ENCODE results near the gene CAPZA2. TPM values are rescaled to one million over a fixed set of nuclear protein-coding genes. Genes with fewer than 3 reads are reported as not detected.

The CAPZA2 gene
- total and polyA plus RNA-seq, 9 of the 15 experiments (the other 6 are each of a cell fraction or from before 2014, with no cell fraction given): 67.0 to 524 (median 176) TPM

DNA sequence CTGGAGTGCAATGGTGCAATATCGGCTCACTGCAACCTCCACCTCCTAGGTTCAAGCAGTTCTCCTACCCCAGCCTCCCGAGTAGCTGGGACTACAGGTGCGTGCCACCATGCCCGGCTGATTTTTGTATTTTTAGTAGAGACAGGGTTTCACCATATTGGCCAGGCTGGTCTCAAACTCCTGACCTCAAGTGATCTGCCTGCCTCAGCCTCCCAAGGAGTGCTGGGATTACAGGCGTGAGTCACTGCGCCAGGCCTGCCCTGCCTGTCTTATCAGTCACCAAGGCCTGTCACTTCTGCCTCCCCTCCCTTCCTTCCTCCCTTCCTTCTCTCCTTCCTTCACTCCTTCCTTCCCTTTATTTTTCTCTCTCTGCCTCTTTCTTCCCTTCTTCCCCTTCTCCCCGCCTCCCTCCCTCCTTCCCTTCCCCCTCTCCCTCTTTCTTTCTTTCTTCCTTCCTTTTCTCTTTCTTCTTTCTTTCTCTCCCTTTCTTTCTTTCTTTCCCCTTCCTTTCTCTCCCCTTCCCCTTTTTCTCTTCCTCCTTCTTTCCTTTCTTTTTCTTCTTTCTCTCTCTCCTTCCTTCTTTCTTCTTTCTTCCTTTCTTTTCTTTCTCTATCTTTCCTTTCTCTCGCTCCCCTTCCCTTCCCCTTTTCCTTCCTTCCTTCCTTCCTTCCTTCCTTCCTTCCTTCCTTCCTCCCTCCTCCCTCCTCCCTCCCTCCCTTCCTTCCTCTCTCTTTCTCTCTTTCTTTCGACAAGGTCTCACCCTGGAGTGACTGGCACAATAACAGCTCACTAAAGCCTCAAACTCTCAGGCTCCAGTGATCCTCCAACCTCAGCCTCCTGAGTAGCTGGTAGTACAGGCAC is 87.8 kb downstream of the CAPZA2 start (continued):
- TF ChIP-seq, protein P1, sequence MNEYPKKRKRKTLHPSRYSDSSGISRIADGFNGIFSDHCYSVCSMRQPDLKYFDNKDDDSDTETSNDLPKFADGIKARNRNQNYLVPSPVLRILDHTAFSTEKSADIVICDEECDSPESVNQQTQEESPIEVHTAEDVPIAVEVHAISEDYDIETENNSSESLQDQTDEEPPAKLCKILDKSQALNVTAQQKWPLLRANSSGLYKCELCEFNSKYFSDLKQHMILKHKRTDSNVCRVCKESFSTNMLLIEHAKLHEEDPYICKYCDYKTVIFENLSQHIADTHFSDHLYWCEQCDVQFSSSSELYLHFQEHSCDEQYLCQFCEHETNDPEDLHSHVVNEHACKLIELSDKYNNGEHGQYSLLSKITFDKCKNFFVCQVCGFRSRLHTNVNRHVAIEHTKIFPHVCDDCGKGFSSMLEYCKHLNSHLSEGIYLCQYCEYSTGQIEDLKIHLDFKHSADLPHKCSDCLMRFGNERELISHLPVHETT (CRISPR knock-in tag; conservative IDR thresholded peaks at IDR 0.05 in 1 of 2, IDR thresholded peaks at IDR 0.05 in 1 of 2): no peak; a peak in 1 of 4 replicates
- TF ChIP-seq, protein P2, sequence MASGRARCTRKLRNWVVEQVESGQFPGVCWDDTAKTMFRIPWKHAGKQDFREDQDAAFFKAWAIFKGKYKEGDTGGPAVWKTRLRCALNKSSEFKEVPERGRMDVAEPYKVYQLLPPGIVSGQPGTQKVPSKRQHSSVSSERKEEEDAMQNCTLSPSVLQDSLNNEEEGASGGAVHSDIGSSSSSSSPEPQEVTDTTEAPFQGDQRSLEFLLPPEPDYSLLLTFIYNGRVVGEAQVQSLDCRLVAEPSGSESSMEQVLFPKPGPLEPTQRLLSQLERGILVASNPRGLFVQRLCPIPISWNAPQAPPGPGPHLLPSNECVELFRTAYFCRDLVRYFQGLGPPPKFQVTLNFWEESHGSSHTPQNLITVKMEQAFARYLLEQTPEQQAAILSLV (tag; IDR thresholded peaks at IDR 0.05): peak; percentile 65; the same call in 1 of the 2 replicates
- TF ChIP-seq MTA2 (IDR thresholded peaks at IDR 0.05; ENCODE audit: low read depth) (peak; percentile 99), ZNF717 (CRISPR knock-in tag; IDR thresholded peaks at IDR 0.05) (no peak), GATA2 (CRISPR knock-in tag; IDR thresholded peaks at IDR 0.05) (peak; percentile 71), SAP30 (IDR thresholded peaks at IDR 0.05; ENCODE audit: borderline replicate concordance, insufficient read depth, low read depth, low read length, poor library complexity, severe bottlenecking) (no peak), TBL1XR1 (IDR thresholded peaks at IDR 0.05; ENCODE audit: low read length in 2 of 2) (peak in 1 of 2 experiments; percentile 71; a peak in 2 of 4 replicates), ZNF668 (CRISPR knock-in tag; IDR thresholded peaks at IDR 0.05) (no peak), FOS (IDR thresholded peaks at IDR 0.05; ENCODE audit: extremely low read depth, insufficient read length) (peak; percentile 46), CTBP1 (IDR thresholded peaks at IDR 0.05; ENCODE audit: borderline replicate concordance) (peak; percentile 76; the same call in 1 of the 2 replicates), EZH2 (IDR thresholded peaks at IDR 0.05; ENCODE audit: borderline replicate concordance, low read depth, low read length) (no peak), ZNF445 (CRISPR knock-in tag; IDR thresholded peaks at IDR 0.05; ENCODE audit: low read depth) (peak; percentile 54; the same call in 1 of the 2 replicates), SAFB (IDR thresholded peaks at IDR 0.05; ENCODE audit: borderline replicate concordance, low read depth, low read length) (no peak), HDAC3 (IDR thresholded peaks at IDR 0.05; ENCODE audit: borderline replicate concordance, partially characterized antibody) (peak; percentile 92), PCBP2 (IDR thresholded peaks at IDR 0.05; ENCODE audit: low read depth, low read length, poor library complexity, severe bottlenecking) (no peak), ZNF444 (CRISPR knock-in tag; IDR thresholded peaks at IDR 0.05) (0 out of 2 replicates have a peak, but pooled peaks have one; percentile 30)
- TF ChIP-seq, protein P3, sequence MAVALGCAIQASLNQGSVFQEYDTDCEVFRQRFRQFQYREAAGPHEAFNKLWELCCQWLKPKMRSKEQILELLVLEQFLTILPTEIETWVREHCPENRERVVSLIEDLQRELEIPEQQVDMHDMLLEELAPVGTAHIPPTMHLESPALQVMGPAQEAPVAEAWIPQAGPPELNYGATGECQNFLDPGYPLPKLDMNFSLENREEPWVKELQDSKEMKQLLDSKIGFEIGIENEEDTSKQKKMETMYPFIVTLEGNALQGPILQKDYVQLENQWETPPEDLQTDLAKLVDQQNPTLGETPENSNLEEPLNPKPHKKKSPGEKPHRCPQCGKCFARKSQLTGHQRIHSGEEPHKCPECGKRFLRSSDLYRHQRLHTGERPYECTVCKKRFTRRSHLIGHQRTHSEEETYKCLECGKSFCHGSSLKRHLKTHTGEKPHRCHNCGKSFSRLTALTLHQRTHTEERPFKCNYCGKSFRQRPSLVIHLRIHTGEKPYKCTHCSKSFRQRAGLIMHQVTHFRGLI (CRISPR knock-in tag; IDR thresholded peaks at IDR 0.05): no peak
- TF ChIP-seq, protein P4, sequence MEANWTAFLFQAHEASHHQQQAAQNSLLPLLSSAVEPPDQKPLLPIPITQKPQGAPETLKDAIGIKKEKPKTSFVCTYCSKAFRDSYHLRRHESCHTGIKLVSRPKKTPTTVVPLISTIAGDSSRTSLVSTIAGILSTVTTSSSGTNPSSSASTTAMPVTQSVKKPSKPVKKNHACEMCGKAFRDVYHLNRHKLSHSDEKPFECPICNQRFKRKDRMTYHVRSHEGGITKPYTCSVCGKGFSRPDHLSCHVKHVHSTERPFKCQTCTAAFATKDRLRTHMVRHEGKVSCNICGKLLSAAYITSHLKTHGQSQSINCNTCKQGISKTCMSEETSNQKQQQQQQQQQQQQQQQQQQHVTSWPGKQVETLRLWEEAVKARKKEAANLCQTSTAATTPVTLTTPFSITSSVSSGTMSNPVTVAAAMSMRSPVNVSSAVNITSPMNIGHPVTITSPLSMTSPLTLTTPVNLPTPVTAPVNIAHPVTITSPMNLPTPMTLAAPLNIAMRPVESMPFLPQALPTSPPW (CRISPR knock-in tag; IDR thresholded peaks at IDR 0.05): peak; percentile 70
- TF ChIP-seq, protein P5, sequence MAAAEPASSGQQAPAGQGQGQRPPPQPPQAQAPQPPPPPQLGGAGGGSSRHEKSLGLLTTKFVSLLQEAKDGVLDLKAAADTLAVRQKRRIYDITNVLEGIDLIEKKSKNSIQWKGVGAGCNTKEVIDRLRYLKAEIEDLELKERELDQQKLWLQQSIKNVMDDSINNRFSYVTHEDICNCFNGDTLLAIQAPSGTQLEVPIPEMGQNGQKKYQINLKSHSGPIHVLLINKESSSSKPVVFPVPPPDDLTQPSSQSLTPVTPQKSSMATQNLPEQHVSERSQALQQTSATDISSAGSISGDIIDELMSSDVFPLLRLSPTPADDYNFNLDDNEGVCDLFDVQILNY (CRISPR knock-in tag; IDR thresholded peaks at IDR 0.05): no peak

Measured in K562 (cell line).